HL-60 (cell line): ENCODE results near the gene NAALADL2.

ENCODE experiments used
- CTCF ChIP-seq: IDR thresholded peaks from one replicate; pipeline ENCODE4 v1.5.1; 2011; ENCODE audit warnings: low read length, control low read depth, inconsistent platforms; ENCODE audit not compliant: insufficient read depth
- POLR2AphosphoS5 ChIP-seq: IDR thresholded peaks from 2 replicates; pipeline ENCODE4 v1.6.1; 2012; ENCODE audit warnings: low read depth

- no peak for TF ChIP-seq CTCF
- no peak for TF ChIP-seq POLR2AphosphoS5
These were observed 515.6 kb downstream of the NAALADL2 start for GRCh38 chr3:175374705-175375104.
